ENCODE data around the gene WWC2.

- TF ChIP-seq, protein P1, sequence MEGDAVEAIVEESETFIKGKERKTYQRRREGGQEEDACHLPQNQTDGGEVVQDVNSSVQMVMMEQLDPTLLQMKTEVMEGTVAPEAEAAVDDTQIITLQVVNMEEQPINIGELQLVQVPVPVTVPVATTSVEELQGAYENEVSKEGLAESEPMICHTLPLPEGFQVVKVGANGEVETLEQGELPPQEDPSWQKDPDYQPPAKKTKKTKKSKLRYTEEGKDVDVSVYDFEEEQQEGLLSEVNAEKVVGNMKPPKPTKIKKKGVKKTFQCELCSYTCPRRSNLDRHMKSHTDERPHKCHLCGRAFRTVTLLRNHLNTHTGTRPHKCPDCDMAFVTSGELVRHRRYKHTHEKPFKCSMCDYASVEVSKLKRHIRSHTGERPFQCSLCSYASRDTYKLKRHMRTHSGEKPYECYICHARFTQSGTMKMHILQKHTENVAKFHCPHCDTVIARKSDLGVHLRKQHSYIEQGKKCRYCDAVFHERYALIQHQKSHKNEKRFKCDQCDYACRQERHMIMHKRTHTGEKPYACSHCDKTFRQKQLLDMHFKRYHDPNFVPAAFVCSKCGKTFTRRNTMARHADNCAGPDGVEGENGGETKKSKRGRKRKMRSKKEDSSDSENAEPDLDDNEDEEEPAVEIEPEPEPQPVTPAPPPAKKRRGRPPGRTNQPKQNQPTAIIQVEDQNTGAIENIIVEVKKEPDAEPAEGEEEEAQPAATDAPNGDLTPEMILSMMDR (IDR thresholded peaks at IDR 0.05 in 4 of 5, conservative IDR thresholded peaks at IDR 0.05 in 1 of 5) = peak in 1 of 5 experiments; percentile 32
- no peak for TF ChIP-seq POLR2A (IDR thresholded peaks at IDR 0.05)
Observed at GRCh38 chr4:183073838-183074145, 25.3 kb upstream of the WWC2 start.

All from gastrocnemius medialis (tissue), 4 donors.